Measurements from ENCODE around the gene MRPS14.

DNA sequence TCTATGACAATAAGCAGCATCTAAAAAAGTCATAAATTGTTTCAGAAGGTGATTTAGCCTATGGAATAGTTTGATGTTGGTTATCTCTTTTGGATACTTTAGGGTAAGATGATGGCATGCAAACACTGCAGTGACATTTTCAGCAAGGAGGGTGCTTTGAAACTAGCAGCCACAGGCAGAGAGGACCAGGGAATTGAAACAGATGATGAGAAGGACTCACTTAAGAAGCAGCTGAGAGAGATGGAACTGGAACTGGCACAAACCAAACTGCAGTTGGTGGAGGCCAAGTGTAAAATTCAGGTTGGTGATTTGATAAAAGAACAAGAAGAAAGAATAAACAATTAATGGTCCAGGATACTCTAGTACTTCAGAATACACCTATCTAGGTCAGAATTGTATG is 34.7 kb downstream of the MRPS14 start:
- TF ChIP-seq POLR2AphosphoS5 (IDR thresholded peaks at IDR 0.05; ENCODE audit: low read depth, low read length) (no peak), TAF1 (IDR thresholded peaks at IDR 0.05; ENCODE audit: low read depth, low read length) (no peak)

Data from GM12891 (cell line).